Parathyroid adenoma (tissue), 2 donors: ENCODE measurements around the gene PRPF18.

Experiments used
- H2AFZ ChIP-seq: fragments of 300-600 bp; sonication (generic); one replicate; pipeline ENCODE4 v1.7.0; 2017; ENCODE audit warnings: antibody characterized with exemption, mild to moderate bottlenecking
- H3K27ac ChIP-seq: fragments of 300-600 bp; sonication (generic); one replicate; pipeline ENCODE4 v1.7.0; 2017
- H3K27me3 ChIP-seq: fragments of 300-600 bp; sonication (generic); one replicate; pipeline ENCODE4 v1.7.0; 2017; ENCODE audit warnings: low read length; ENCODE audit not compliant: control insufficient read depth, insufficient read depth
- H3K36me3 ChIP-seq: fragments of 300-600 bp; sonication (generic); one replicate; pipeline ENCODE4 v1.7.0; 2017; ENCODE audit warnings: low read length; ENCODE audit not compliant: control insufficient read depth, insufficient read depth
- H3K4me1 ChIP-seq: fragments of 300-600 bp; sonication (generic); one replicate; pipeline ENCODE4 v1.7.0; 2017; ENCODE audit warnings: control low read depth
- H3K4me2 ChIP-seq: fragments of 300-600 bp; sonication (generic); one replicate; pipeline ENCODE4 v1.7.0; 2017; ENCODE audit warnings: low read length
- H3K4me3 ChIP-seq: fragments of 300-600 bp; sonication (generic); one replicate; pipeline ENCODE4 v1.7.0; 2017; ENCODE audit warnings: low read depth, low read length
- H3K79me2 ChIP-seq: fragments of 300-600 bp; sonication (generic); one replicate; pipeline ENCODE4 v1.7.0; 2017; ENCODE audit warnings: control low read depth
- H3K9ac ChIP-seq: fragments of 300-600 bp; sonication (generic); one replicate; pipeline ENCODE4 v1.7.0; 2017; ENCODE audit warnings: mild to moderate bottlenecking
- H3K9me3 ChIP-seq: fragments of 300-600 bp; sonication (generic); one replicate; pipeline ENCODE4 v1.7.0; 2017; ENCODE audit warnings: low read length; ENCODE audit not compliant: control insufficient read depth
- CTCF ChIP-seq: fragments of 300-600 bp; sonication (generic); IDR thresholded peaks from one replicate; pipeline ENCODE4 v1.7.0; 2017; ENCODE audit warnings: antibody characterized with exemption, mild to moderate bottlenecking
- donor health status: primary hyperparathyroidism.

PRPF18 gene

GRCh38 chr10:13629116-13629515, 42.4 kb downstream of the PRPF18 start:
- H3K79me2 ChIP-seq = no peaks in the 10 kb centered on the region
- H2AFZ ChIP-seq = no peak overlapping the region
- H3K9me3 ChIP-seq = no peaks in the 10 kb centered on the region
- H3K9ac ChIP-seq = no peak overlapping the region
- H3K36me3 ChIP-seq = no peaks in the 10 kb centered on the region
- H3K27me3 ChIP-seq = no peaks in the 10 kb centered on the region
- no peak overlapping the region for H3K4me2 ChIP-seq
- H3K4me1 ChIP-seq = no peaks in the 10 kb centered on the region
- H3K27ac ChIP-seq = no peak overlapping the region
- no peak for TF ChIP-seq CTCF
- no peak overlapping the region for H3K4me3 ChIP-seq

- Histone ChIP-seq H3K4me3 (no peak overlapping the region), H3K4me2 (no peak overlapping the region), H3K9ac (no peak overlapping the region), H3K27ac (no peak overlapping the region), H2AFZ (no peak overlapping the region), H3K27me3 (no peaks in the 10 kb centered on the region), H3K79me2 (no peaks in the 10 kb centered on the region), H3K36me3 (no peaks in the 10 kb centered on the region), H3K9me3 (no peaks in the 10 kb centered on the region), H3K4me1 (no peaks in the 10 kb centered on the region)
- no peak for TF ChIP-seq CTCF
These were observed 43.5 kb downstream of the PRPF18 start for GRCh38 chr10:13630231-13630630.

- Histone ChIP-seq H3K36me3 (no peaks in the 10 kb centered on the region), H3K4me3 (no peak overlapping the region), H3K9me3 (no peaks in the 10 kb centered on the region), H3K27ac (no peak overlapping the region), H3K9ac (no peak overlapping the region), H2AFZ (no peak overlapping the region), H3K4me1 (no peaks in the 10 kb centered on the region), H3K27me3 (no peaks in the 10 kb centered on the region), H3K79me2 (no peaks in the 10 kb centered on the region), H3K4me2 (no peak overlapping the region)
- TF ChIP-seq CTCF = no peak
These were observed 44.8 kb downstream of the PRPF18 start for GRCh38 chr10:13631594-13631993.

- Histone ChIP-seq H3K36me3 (no peaks in the 10 kb centered on the region), H3K27me3 (no peaks in the 10 kb centered on the region), H3K9ac (no peak overlapping the region), H3K4me2 (no peak overlapping the region), H3K4me3 (no peak overlapping the region), H3K9me3 (no peaks in the 10 kb centered on the region), H3K79me2 (no peaks in the 10 kb centered on the region), H3K27ac (peak overlapping the region; percentile 35), H2AFZ (no peak overlapping the region), H3K4me1 (no peaks in the 10 kb centered on the region)
- no peak for TF ChIP-seq CTCF
These were observed 45.7 kb downstream of the PRPF18 start for GRCh38 chr10:13632440-13632839.

- peak overlapping the region; percentile 35 for H3K27ac ChIP-seq
- no peaks in the 10 kb centered on the region for H3K79me2 ChIP-seq
- no peak overlapping the region for H2AFZ ChIP-seq
- no peak for TF ChIP-seq CTCF
- H3K9ac ChIP-seq = no peak overlapping the region
- H3K36me3 ChIP-seq = no peaks in the 10 kb centered on the region
- no peak overlapping the region for H3K4me3 ChIP-seq
- H3K4me1 ChIP-seq = no peaks in the 10 kb centered on the region
- H3K4me2 ChIP-seq = no peak overlapping the region
- no peaks in the 10 kb centered on the region for H3K27me3 ChIP-seq
- H3K9me3 ChIP-seq = no peaks in the 10 kb centered on the region
These were observed 46.2 kb downstream of the PRPF18 start for GRCh38 chr10:13632884-13633440.
